VCaP (cell line): ENCODE data around the gene PPM1A.

Experiments
- H3K27ac ChIP-seq: fragments of 450-650 bp; 2 replicates; pipeline ENCODE4 v1.5.1; 2017
- CTCF ChIP-seq: fragments of 450-650 bp; conservative IDR thresholded peaks from 2 replicates; pipeline ENCODE4 v1.5.1; 2017; ENCODE audit warnings: mild to moderate bottlenecking, moderate library complexity

PPM1A gene

DNA sequence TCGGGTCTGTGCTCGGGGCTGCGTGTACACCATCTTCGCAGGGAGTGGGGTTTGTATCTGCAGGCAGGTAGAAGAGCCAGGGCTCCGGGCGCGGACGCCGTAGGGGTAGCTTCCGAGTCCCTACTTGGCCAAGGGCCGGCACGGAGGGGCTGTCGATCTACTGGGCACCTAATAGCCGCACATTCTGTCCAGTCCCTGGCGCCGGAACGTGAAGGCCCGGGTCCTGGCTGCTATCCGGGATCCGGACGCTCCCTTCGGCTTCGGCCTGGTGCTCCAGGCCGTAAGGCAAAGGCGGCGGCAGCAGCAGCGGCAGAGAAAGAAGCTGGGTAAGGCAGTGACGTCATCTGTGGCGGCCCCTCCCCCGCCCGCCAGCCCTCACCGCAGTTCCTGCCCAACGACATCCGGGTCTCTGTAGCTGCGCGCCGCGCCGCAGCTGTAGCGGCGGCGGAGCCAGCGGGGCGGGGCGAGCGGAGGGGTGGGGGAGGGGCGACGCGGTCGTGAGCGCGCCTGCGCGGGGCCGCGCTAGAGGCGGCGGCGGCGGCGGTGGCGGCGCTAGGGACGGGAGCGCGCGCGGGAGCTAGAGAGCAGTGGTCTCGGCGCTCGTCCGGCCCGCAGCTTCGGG is at the start of gene PPM1A:
TSS of gene PPM1A (plus strand) at position 525 of the 622 bp plus-strand sequence. CDS start 33,483 bp downstream, outside the sequence.
- peak within 1 kb of the TSS; percentile 99 for H3K27ac ChIP-seq
- TF ChIP-seq CTCF, result no peak

GRCh38 chr14:60199321-60199720 is 49.7 kb upstream of the PPM1A start:
- no peak for TF ChIP-seq CTCF
- no peak overlapping the region for H3K27ac ChIP-seq

- H3K27ac ChIP-seq, result peak overlapping the region; percentile 24
- TF ChIP-seq CTCF, result no peak
Measured at GRCh38 chr14:60204104-60204842, 44.7 kb upstream of the PPM1A start.

DNA sequence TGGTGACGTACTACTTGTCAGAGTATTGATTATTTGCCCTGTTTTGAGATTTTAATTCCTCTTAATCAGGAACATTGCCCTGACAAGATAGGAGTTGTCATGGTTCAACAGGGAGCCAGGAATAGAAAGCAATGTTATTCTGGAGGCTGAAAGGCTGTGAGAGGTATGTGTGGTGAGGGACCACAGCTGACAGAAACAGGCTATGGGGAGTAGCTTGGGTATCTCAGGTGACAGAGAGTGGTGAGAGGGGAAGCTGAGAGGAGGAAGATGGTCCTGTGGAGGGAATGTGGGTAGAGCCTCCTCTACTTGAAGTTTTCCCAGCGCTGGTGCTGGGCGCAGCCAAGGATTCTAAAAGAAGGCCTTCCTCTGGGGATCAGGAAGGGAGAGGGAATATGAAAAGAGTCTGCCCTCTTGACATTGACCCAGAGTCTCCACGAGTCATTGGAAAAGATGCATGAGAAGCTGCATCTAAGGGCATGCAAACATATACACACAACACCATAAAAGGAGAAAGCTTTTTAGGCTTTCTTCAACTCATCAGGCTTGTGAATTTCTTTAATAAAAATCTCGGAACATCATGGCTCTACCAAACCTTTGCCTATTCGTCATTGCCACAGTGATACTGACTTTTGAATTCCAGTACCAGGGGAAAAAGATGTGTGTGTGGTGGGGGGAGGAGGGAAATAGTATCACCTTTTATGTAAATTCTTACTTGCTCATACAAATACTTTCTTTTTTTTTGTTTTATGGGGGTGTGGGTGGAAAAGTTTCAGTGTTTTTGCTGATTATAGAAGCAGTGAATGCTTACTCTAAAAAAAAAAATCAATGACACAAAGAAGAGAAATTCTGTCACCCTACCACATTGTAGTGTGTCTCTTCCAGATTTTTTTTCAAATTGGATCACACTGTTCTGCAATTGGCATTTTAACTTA is 43.9 kb upstream of the PPM1A start:
- TF ChIP-seq CTCF, result no peak
- H3K27ac ChIP-seq, result no peak overlapping the region

DNA sequence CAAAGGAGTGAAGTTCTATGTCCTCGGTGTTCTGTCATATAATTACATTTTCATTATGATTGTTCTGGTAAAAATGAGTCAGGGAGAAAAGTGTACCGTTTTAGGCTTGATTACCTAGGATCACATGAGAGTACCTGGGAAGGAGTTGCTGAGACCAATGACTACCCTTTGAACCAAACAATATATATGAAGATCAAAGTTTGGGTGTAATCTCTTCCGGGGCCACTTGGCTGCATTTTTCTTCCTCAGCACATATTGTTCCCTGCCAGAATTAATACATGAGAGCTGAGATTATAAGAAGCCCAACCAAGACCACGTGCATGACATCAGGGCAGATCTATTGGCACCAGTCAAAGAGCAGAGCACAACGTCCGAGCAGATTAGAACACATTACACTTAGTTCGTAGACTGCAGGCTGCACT is 42.8 kb upstream of the PPM1A start:
- no peak overlapping the region for H3K27ac ChIP-seq
- TF ChIP-seq CTCF, result no peak

DNA sequence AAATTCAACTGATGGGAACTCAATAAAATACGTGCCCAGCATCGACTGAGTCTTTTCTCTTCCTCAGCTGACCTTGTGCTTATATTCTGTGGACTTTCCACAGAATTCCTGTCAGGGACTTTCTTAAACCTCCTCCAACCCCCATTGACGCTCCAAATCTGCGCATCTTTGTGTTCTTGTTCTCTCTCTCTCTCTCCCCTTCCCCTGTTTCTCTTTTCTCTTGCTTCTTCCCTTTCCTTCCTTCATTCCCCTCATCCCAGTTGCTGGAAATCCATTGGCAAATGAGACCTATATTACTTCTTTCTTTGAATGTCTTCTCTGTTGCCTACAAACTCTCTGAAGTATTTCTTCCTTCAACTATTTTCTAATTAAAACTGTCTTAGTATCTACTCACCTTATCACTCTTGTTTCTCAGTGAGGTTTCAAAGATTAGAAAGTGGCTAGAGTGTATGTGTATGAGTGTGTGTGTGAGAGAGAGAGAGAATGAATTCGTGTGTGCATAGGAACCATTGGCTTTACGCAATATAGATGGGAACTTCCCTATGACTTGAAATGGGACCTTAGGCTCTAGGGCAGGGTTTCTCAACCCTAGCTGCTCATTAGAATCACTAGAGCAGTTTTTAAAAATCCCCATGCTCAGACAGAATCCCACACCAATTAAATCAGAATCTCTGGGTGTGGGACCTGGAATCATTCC is 42.0 kb upstream of the PPM1A start:
- no peak overlapping the region for H3K27ac ChIP-seq
- no peak for TF ChIP-seq CTCF
